Measurements from ENCODE around the gene TRO. TPM values are rescaled to one million over a fixed set of nuclear protein-coding genes. Genes with fewer than 3 reads are reported as not detected.

Gene TRO, protein sequence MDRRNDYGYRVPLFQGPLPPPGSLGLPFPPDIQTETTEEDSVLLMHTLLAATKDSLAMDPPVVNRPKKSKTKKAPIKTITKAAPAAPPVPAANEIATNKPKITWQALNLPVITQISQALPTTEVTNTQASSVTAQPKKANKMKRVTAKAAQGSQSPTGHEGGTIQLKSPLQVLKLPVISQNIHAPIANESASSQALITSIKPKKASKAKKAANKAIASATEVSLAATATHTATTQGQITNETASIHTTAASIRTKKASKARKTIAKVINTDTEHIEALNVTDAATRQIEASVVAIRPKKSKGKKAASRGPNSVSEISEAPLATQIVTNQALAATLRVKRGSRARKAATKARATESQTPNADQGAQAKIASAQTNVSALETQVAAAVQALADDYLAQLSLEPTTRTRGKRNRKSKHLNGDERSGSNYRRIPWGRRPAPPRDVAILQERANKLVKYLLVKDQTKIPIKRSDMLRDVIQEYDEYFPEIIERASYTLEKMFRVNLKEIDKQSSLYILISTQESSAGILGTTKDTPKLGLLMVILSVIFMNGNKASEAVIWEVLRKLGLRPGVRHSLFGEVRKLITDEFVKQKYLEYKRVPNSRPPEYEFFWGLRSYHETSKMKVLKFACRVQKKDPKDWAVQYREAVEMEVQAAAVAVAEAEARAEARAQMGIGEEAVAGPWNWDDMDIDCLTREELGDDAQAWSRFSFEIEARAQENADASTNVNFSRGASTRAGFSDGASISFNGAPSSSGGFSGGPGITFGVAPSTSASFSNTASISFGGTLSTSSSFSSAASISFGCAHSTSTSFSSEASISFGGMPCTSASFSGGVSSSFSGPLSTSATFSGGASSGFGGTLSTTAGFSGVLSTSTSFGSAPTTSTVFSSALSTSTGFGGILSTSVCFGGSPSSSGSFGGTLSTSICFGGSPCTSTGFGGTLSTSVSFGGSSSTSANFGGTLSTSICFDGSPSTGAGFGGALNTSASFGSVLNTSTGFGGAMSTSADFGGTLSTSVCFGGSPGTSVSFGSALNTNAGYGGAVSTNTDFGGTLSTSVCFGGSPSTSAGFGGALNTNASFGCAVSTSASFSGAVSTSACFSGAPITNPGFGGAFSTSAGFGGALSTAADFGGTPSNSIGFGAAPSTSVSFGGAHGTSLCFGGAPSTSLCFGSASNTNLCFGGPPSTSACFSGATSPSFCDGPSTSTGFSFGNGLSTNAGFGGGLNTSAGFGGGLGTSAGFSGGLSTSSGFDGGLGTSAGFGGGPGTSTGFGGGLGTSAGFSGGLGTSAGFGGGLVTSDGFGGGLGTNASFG (N-terminal part only)
- total RNA-seq = 1 to 10 TPM in 1 of 2 experiments, under 1 TPM in 1; 0.91 to 1.3 TPM

DNA sequence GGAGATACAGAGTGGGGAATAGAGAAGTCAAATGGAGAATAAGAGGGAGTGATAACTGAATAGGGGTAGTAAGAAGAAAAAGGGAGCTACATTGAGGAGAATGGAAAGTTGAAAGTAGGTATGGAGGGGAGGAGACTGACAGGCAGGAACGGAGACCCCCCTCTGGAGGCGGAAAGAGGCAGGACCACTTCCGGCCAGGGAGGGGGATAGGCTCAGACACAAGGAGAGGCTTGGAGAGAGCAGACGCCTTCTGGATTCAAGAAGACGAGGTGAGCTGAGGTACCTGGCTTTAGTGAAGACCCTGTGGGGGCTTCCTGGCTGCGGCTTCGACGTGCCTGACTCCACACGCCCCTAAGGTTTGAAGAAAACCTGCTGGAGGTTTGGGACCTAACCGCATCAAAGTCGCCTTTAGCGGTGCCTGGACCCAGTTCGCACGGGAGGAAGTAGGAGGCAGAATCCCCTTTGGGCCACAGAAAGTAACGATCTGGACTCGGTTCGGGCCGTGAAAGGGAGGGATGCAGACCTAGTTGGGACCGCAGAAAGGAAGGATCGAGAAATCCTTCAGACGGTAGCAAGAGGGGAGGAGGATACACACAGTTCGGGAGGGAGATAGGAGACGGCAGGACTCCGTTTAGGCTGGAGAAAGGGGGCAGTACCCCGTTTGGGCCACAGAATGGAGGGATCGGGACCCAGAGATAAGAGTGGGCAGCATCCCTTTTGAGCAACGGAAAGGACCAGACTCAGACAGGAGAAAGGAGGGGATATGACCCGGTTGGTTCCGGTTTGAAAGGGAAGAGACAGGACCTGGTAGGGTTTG, at the start of gene TRO:
TSS of gene TRO (plus strand) at position 215 of the 817 bp plus-strand sequence. CDS start 1,423 bp downstream, outside the sequence.

Other genes with a start within 250 kb of the TRO start
- gene ITIH6, start 122.6 kb upstream of the TRO start, total RNA-seq = not detected
- gene MAGED2, start 113.1 kb upstream of the TRO start, total RNA-seq = 10 to 100 TPM; 56.3 to 57.5 TPM
- gene PFKFB1, start 73.4 kb downstream of the TRO start, total RNA-seq = under 1 TPM; 0.45 to 0.65 TPM
- gene APEX2, start 79.5 kb downstream of the TRO start, total RNA-seq = 10 to 100 TPM; 20.1 to 20.6 TPM
- not detected for gene ALAS2, start 110.2 kb downstream of the TRO start, total RNA-seq
- gene PAGE2B, start 154.2 kb downstream of the TRO start, total RNA-seq = not detected
- not detected for gene PAGE2, start 168.2 kb downstream of the TRO start, total RNA-seq